ENCODE results near the gene KLRC1.
"Not testable (repeated sequence)": the region's sequence is repeated elsewhere in the genome, so short reads cannot be mapped to it uniquely, and the experiment has no call there.

KLRC1 gene

DNA sequence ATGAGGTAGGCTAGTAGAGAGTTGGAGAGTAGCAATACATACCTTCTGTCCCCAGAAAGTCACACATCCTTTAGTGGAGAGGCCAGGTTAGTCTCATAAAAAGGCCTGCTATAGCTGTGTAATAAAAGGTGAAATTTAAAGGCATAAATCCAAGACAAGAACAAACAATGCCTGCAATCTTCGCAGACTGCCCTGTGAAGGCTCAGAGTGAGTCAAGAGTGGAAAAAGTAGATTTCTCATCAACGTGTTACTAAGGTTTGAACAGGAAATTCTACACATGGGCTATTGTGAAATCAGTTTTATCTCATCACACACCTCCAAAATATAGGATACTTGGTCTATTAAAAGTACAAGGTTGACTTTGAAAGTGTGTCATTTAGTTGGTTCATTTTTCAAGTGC, at the start of gene KLRC1:
Gene KLRC1, minus strand, starts transcription at position 222 of the 400 bp plus-strand sequence. CDS start 2,221 bp downstream, outside the sequence.
- DNase-seq (ENCODE audit: low spot score), result no peak

- peak; percentile 40 for DNase-seq (ENCODE audit: low spot score)
Observed at GRCh38 chr12:10501030-10501429, 47.9 kb upstream of the KLRC1 start.

DNA sequence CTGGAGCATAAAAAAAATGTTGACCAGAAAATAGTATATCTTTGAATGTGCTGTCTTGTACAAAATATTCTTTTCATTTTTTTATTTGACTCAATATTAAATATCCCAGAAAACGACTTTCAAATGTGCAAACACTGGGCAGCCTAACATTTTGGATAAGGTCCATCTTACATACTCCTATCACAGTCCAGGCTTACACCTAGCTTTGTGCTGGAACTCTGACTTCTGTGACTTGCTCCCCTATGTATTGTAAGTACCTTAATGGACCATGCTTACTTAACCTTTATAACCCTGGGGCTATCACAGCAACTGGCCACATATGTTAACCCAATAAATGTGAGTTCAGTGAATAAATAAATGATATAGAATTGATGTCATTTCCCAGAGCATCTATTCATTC, 44.9 kb upstream of the KLRC1 start:
- DNase-seq (ENCODE audit: low spot score), result no peak

DNA sequence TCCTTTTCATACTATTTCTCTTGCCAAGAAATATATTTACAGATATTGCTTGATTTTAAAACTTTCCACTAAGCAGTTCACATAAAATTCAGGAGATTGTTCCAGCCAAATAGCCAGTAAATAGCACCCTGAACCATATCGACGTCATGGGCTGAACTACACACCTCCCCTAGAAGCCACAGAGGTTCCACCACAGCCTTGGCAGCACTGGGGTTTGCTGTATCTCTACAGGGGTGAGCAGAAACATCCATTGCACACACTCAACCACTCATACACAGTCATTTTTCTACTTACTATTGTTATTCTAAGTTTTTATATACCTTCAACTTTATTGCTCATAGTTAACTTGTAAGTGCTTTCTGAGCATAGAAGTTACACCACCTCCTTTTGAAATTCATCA, 44.4 kb upstream of the KLRC1 start:
- no peak for DNase-seq (ENCODE audit: low spot score)

DNA sequence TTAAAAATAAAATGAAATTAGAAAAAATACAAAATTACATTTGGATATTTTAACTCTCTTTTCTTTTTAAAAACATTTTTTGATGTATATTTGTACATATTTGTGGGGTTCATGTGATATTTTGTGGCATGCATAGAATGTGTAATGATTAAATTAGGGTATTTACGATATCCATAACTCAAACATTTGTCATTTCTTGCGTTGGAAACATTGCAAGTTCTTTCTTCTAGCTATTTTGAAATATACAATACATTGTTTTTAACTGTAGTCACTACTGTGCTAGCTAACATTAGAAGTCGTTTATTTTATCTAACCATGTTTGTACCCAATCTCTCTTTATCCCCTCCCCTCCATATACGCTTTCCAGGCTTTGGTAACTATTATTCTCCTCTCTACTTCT, 38.6 kb upstream of the KLRC1 start:
- no peak for DNase-seq (ENCODE audit: low spot score)

- not testable (repeated sequence) for DNase-seq (ENCODE audit: low spot score)
Observed at GRCh38 chr12:10487328-10487727, 34.2 kb upstream of the KLRC1 start.

- not testable (repeated sequence) for DNase-seq (ENCODE audit: low spot score)
Observed at GRCh38 chr12:10481901-10482300, 28.7 kb upstream of the KLRC1 start.

DNA sequence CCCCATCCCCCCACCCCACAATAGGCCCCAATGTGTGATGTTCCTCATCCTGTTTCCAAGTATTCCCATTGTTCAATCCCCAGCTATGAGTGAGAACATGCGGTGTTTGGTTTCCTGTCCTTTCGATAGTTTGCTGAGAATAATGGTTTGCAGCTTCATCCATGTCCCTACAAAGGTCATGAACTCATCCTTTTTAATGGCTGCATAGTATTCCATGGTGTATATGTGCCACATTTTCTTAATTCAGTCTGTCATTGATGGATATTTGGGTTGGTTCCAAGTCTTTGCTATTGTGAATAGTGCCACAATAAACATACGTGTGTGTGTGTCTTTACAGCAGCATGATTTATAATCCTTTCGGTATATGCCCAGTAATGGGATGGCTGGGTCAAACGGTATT, 19.6 kb upstream of the KLRC1 start:
- not testable (repeated sequence) for DNase-seq (ENCODE audit: low spot score)

DNA sequence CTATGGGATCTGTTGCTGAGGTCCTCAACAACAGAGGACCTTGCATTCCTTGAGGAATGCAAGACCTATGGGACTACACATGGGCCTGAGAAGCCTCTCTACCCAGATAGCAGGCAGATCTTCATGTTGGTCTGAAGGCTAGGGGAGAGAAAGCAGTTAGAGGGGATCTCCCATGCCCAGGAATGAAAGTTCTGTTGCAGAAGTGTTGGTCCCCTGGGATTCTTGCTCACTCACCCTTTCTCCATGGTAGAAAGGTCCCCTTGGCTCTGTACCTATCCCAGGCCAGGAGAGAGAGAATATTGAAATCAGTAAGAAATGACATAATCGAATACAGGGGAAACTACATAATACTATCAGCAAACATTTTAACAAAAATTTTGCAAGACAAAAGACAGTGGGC, 16.5 kb upstream of the KLRC1 start:
- no peak for DNase-seq (ENCODE audit: low spot score)

DNA sequence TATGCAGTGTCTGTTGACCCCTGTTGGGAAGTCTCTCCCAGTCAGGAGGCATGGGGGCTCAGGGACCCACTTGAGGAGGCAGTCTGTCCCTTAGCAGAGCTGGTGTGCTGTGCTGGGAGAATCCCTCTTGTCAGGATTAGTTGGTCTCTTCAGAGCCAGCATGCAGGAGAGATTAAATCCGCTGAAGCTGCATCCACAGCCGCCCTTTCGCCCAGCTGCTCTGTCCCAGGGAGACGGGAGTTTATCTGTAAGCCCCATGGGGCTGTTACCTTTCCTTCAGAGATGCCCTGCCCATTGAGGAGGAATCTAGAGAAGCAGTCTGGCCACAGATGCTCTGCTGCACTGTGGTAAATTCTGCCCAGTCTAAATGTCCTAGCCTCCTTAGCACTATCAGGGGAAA, 13.1 kb upstream of the KLRC1 start:
- DNase-seq (ENCODE audit: low spot score), result no peak

DNA sequence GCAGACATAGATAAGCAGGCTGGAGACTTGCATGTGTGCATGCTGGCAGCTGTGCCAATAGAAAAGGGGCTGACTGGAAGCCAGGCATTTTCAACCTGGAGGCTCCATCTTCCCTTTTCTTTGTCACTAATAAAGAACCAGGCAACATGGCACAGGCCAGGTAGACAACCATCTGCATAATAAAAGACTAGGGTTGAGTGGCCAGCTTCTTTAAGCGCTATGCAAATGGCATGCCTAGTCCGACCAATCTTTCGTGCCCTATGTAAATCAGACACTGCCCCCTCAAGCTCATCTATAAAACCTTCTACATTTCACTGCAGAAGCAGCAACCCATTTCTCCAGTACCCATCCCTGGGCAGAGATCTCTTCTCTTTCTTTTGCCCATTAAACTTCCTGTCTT, 4.6 kb upstream of the KLRC1 start:
- no peak for DNase-seq (ENCODE audit: low spot score)

GRCh38 chr12:10456856-10457255, 3.7 kb upstream of the KLRC1 start:
- no peak for DNase-seq (ENCODE audit: low spot score)

GRCh38 chr12:10455766-10456165, 2.6 kb upstream of the KLRC1 start:
- DNase-seq (ENCODE audit: low spot score), result no peak

DNA sequence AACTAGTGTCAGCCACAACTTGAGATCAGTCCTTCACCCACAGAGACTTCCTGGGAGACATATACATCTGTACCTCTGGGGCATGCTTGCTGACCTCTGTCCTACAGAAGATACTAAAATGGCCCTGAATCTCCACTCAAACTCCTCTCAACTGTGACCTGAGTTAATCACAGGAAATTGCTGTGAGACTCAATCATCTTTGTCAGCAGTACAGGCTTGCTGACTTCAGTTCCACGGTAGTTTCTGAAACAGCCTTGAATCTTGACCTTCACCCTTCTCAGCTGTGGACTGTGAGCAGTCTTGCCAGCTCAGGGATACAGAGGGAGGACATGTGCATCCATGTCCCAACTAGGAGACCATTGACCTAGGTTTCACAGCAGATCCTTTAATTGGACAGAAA, 1.4 kb upstream of the KLRC1 start:
- DNase-seq (ENCODE audit: low spot score), result no peak

- DNase-seq (ENCODE audit: low spot score), result no peak
Observed at GRCh38 chr12:10448236-10448635, 4.9 kb downstream of the KLRC1 start.

GRCh38 chr12:10446052-10446451, 7.1 kb downstream of the KLRC1 start:
- DNase-seq (ENCODE audit: low spot score), result not testable (repeated sequence)

DNA sequence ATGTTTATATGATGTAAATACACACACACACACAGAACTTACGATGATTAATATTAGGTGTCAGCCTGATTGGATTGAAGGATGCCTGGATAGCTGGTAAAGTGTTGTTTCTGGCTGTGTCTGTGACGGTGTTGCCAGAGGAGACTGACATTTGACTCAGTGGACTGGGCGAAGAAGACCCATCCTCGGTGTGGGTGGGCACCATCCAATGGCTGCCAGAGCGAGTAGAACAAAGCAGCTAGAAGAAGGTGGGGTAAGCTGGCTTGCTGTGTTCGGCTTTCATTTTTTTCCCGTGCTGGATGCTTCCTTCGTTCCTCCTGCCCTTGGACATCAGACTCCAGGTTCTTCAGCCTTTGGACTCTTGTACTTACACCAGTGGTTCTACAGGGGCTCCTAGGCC, 12.0 kb downstream of the KLRC1 start:
- not testable (repeated sequence) for DNase-seq (ENCODE audit: low spot score)

DNA sequence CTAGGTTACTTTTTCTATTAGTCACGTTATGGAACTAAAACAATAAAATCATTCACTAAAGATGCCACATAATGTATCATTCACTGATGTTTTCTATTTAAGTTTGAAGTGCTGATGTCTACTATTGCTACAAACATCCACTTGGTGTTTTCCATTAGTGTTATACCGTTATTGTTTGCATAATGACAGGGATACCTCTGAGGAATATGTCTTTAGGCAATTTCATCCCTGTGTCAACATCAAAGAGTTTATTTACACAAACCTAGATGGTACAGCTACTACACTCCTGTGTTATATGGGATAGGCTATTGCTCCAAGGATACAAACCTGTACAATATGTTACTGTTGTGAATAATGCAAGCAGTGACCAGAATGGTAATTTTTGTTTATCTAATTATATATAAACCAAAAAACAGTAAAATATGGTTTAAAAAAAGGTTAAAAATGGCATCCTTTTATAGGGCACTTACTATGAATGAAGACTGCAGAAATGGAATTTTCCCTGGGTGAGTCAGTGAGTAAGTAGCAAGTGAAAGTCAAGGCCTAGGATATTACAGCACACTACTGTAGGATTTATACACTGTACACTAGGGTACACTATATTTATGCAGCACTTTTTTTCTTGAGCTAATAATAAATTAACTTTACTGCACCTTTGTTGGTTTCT, 13.4 kb downstream of the KLRC1 start:
- DNase-seq (ENCODE audit: low spot score), result not testable (repeated sequence)

DNA sequence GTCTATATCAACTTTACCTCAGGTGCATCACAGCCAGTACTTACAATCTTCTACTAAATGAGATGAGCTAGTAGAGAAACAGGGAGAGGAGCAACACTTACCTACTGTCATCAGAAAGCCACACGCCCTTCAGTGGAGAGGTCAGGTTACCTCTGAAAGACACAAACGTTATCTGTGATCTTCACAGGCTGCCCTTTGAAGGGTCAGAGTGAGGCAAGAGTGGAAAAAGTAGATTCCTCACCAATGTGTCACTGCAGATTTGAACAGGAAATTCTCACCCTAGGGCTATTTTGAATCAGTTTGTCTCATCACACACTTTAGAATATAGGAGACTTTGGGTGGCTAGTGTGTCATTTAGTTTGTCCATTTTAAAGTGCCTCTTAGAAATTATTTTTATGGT, 15.6 kb downstream of the KLRC1 start:
- not testable (repeated sequence) for DNase-seq (ENCODE audit: low spot score)

DNA sequence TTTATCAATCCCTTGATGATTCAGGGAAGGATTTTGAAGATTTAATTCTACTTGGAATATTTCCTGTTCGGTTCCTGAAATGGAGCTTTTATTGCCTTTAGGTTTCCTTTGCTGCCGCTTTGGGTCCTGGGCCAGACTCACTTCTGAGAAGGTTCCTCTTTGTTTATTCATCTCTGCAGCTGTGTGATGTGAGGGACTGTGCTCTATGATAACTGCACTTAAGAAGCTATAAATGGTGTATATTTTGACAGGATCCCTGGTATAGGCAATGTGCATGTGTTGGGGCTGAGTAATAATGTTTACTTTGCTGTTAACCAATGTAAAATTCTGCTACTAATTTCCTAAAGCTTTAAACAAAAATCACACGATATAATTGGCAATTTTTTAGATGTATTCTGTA, 17.4 kb downstream of the KLRC1 start, which contains the start of gene KLRC2:
Gene KLRC2, minus strand, starts transcription at position 195 of the 400 bp plus-strand sequence. Its CDS starts 24 bp downstream, at position 171.
- DNase-seq (ENCODE audit: low spot score), result peak; percentile 38

GRCh38 chr12:10430623-10431022, 22.6 kb downstream of the KLRC1 start:
- DNase-seq (ENCODE audit: low spot score), result not testable (repeated sequence)

GRCh38 chr12:10425938-10426337, 27.2 kb downstream of the KLRC1 start:
- peak; percentile 15 for DNase-seq (ENCODE audit: low spot score)

- DNase-seq (ENCODE audit: low spot score), result not testable (repeated sequence)
Observed at GRCh38 chr12:10424260-10424899, 28.8 kb downstream of the KLRC1 start.

- not testable (repeated sequence) for DNase-seq (ENCODE audit: low spot score)
Observed at GRCh38 chr12:10422159-10422558, 31.0 kb downstream of the KLRC1 start.
